Body of pancreas (tissue), 4 donors: Measurements from ENCODE around the gene PSORS1C1. TPM values are rescaled to one million over a fixed set of nuclear protein-coding genes. Genes with fewer than 3 reads are reported as not detected.
"Not testable (repeated sequence)": the region's sequence is repeated elsewhere in the genome, so short reads cannot be mapped to it uniquely, and the experiment has no call there.

Experiments
- ATAC-seq: fragments of 150-250 bp; one replicate; pipeline ENCODE4 v1.9.1; 2016
- DNase-seq, 4 donors: peaks; one replicate each; pipeline ENCODE4 v3.0.0-alpha.2; 2019
- H3K27ac ChIP-seq, 4 donors: fragments of 200-600 bp; sonication (generic); 1 replicate in 3 of 4; 2 replicates in 1 of 4; pipeline versions ENCODE4 v1.5.1 to v1.6.1; 2016 to 2019; ENCODE audit warnings: mild to moderate bottlenecking in 1 of 4, mixed read lengths in 1 of 4, moderate library complexity in 1 of 4
- H3K27me3 ChIP-seq, 2 donors: fragments of 200-600 bp; sonication (generic); one replicate each; pipeline ENCODE4 v1.6.0; 2016; ENCODE audit warnings: mild to moderate bottlenecking in 1 of 2
- H3K36me3 ChIP-seq, 2 donors: fragments of 200-600 bp; sonication (generic); replicated peaks in 1 of 2; 2 replicates each; pipeline ENCODE4 v1.5.1; 2016; ENCODE audit warnings: low read depth in 2 of 2; ENCODE audit not compliant: insufficient read depth in 1 of 2
- H3K4me1 ChIP-seq: fragments of 200-600 bp; sonication (generic); one replicate; pipeline ENCODE4 v1.6.0; 2016
- H3K4me3 ChIP-seq, 2 donors: fragments of 200-600 bp; sonication (generic); 1 replicate in 1 of 2; 2 replicates in 1 of 2; pipeline ENCODE4 v1.5.1; 2016 to 2019
- H3K9me3 ChIP-seq, 3 donors: fragments of 200-600 bp; sonication (generic); 1 replicate in 2 of 3; 2 replicates in 1 of 3; pipeline ENCODE4 v1.5.1; 2016
- POLR2A ChIP-seq, 3 donors: fragments of 450-650 bp; IDR thresholded peaks; one replicate each; pipeline ENCODE4 v1.6.1; 2016; ENCODE audit warnings: antibody characterized with exemption in 3 of 3, mild to moderate bottlenecking in 2 of 3
- WGBS, 2 donors: methylation state at CpG; one replicate each; pipeline ENCODE4 v1.1.5; 2017; 5-methylcytosine and 5-hydroxymethylcytosine counted together
- intact Hi-C: fragments of 100-400 bp; cut with DNase I; formaldehyde crosslinking; loops from one replicate; pipeline ENCODE4 v1.15.1; 2023
- total RNA-seq, 2 donors: library from RNA; depleted of rRNA; stranded (reverse); fragments of >200 nt; gene quantifications; one replicate each; pipeline ENCODE4 v1.1.0, GENCODE V29; 2016
- TF ChIP-seq, protein P1 (sequence below), 7 experiments: fragments of 450-650 bp in 4 of 7; fragments of 200-600 bp in 3 of 7; sonication (generic) in 3 of 7; IDR thresholded peaks; one replicate each; pipeline ENCODE4 v1.5.1; 2016 to 2019; ENCODE audit warnings: antibody characterized with exemption in 7 of 7

The PSORS1C1 gene, protein sequence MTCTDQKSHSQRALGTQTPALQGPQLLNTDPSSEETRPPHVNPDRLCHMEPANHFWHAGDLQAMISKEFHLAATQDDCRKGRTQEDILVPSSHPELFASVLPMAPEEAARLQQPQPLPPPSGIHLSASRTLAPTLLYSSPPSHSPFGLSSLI
- total RNA-seq, result 1 to 10 TPM; 1.6 to 3.4 TPM

DNA sequence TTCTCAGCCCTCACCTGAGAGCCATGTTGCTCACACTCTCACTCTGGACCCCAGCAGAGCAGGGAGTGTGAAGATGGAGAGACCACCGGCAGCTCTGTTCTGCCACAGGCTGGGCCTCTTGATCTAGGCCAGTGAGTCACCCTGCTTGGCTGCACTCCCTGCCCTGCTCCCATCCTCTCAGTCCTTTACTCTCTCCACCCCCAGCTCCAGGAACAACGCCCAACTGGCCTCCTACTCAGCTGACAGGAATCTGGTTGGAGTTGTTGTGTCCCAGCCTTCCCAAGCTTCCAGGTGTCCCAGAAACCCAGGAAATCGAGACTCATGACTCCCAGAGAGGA is at the start of gene PSORS1C1:
TSS of gene PSORS1C1 (plus strand) at position 260 of the 338 bp plus-strand sequence. CDS start 14,833 bp downstream, outside the sequence.
- Histone ChIP-seq H3K27ac (peak within 1 kb of the TSS in 2 of 4 donors; percentile 39 to 55), H3K4me1 (peaks cover 4% of the 10 kb centered on the region), H3K27me3 (no peaks in the 10 kb centered on the region), H3K9me3 (no peaks in the 10 kb centered on the region), H3K36me3 (no peaks in the 10 kb centered on the region), H3K4me3 (no peak within 1 kb of the TSS)
- DNase-seq (peak; percentile 39 to 91 (median 66)), ATAC-seq (peak; percentile 79)
- intact Hi-C loops, result no loop called here
- TF ChIP-seq, protein P1, sequence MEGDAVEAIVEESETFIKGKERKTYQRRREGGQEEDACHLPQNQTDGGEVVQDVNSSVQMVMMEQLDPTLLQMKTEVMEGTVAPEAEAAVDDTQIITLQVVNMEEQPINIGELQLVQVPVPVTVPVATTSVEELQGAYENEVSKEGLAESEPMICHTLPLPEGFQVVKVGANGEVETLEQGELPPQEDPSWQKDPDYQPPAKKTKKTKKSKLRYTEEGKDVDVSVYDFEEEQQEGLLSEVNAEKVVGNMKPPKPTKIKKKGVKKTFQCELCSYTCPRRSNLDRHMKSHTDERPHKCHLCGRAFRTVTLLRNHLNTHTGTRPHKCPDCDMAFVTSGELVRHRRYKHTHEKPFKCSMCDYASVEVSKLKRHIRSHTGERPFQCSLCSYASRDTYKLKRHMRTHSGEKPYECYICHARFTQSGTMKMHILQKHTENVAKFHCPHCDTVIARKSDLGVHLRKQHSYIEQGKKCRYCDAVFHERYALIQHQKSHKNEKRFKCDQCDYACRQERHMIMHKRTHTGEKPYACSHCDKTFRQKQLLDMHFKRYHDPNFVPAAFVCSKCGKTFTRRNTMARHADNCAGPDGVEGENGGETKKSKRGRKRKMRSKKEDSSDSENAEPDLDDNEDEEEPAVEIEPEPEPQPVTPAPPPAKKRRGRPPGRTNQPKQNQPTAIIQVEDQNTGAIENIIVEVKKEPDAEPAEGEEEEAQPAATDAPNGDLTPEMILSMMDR (IDR thresholded peaks at IDR 0.05), result no peak
- TF ChIP-seq POLR2A (IDR thresholded peaks at IDR 0.05), result no peak
- WGBS, 2 donors, result 23 to 29% methylated on average over 3 of the region's 3 CpGs

DNA sequence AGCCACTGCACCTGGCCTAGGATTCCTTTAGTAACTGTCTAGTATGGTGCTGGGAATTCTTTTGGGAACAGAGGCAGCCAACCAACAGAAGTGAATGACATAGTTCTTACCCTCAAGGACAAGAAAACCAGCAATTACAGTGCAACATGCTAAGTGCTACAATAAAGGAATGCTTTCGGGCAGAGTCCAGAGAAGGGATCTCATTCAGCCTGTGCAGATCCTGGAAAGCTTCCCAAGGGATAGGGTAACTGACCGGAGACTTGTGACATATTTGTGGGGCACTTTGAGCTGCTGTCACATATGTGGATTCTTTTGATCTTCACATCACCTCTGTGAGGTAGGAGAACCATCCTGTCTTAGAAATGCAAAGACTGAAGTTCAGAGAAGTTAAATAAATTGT is 49.0 kb upstream of the PSORS1C1 start:
- Histone ChIP-seq H3K4me3 (no peak overlapping the region), H3K4me1 (no peaks in the 10 kb centered on the region), H3K9me3 (no peaks in the 10 kb centered on the region), H3K27me3 (no peaks in the 10 kb centered on the region), H3K36me3 (no peaks in the 10 kb centered on the region), H3K27ac (no peak overlapping the region)
- ATAC-seq (no peak), DNase-seq (no peak)
- WGBS, 2 donors, result 70 to 77% methylated on average over 2 of the region's 2 CpGs
- TF ChIP-seq POLR2A (IDR thresholded peaks at IDR 0.05), result no peak
- TF ChIP-seq, protein P1 (IDR thresholded peaks at IDR 0.05), result no peak
- intact Hi-C loops, result no loop called here

DNA sequence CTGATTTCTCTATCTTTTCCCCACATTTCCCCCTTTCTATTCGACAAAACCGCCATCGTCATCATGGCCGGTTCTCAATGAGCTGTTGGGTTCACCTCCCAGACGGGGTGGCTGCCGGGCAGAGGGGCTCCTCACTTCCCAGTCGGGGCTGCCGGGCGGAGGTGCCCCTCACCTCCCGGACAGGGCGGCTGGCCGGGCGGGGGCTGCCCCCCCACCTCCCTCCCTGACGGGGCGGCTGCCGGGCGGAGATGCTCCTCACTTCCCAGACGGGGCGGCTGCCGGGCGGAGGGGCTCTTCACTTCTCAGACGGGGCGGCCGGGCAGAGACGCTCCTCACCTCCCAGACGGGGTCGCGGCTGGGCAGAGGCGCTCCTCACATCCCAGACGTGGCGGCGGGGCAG is 47.6 kb upstream of the PSORS1C1 start:
- ATAC-seq, DNase-seq, intact Hi-C loops, H3K27me3 ChIP-seq, H3K36me3 ChIP-seq, H3K9me3 ChIP-seq, H3K27ac ChIP-seq, H3K4me3 ChIP-seq, H3K4me1 ChIP-seq: not testable (repeated sequence)
- WGBS, 2 donors, result 80 to 86% methylated on average over 12 to 16 of the region's 32 CpGs

DNA sequence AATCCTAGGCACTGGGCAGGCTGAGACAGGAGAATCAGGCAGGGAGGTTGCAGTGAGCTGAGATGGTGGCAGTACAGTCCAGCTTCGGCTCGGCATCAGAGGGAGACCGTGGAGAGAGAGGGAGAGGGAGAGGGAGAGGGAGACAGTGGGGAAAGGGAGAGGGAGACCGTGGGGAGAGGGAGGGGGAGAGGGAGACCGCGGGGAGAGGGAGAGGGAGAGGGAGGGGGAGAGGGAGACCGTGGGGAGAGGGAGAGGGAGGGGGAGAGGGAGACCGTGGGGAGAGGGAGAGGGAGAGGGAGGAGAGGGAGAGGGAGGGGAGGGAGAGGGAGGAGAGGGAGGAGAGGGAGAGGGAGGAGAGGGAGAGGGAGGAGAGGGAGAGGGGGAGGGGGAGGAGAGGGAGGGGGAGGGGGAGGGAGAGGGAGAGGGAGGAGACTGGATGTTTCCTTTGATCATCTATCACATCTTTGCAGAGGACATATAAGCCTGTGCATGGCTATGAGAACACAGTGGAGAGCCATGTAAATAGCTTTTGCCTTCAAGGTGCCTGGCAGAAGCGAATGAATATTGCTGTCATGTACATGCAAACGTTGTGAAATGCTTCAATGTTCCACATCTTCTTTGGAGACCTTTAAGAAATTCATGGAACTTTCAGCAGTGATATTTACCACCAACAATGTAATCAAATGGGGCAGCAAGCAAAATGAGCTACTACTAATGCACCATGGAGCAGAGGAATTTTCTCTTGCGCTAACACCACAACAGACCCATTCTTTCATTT is 46.5 kb upstream of the PSORS1C1 start:
- 74 to 87% methylated on average over 5 to 7 of the region's 11 CpGs for WGBS, 2 donors
- DNase-seq, H3K4me3 ChIP-seq, H3K4me1 ChIP-seq, H3K27ac ChIP-seq, H3K9me3 ChIP-seq, H3K27me3 ChIP-seq, H3K36me3 ChIP-seq, intact Hi-C loops, ATAC-seq: not testable (repeated sequence)

DNA sequence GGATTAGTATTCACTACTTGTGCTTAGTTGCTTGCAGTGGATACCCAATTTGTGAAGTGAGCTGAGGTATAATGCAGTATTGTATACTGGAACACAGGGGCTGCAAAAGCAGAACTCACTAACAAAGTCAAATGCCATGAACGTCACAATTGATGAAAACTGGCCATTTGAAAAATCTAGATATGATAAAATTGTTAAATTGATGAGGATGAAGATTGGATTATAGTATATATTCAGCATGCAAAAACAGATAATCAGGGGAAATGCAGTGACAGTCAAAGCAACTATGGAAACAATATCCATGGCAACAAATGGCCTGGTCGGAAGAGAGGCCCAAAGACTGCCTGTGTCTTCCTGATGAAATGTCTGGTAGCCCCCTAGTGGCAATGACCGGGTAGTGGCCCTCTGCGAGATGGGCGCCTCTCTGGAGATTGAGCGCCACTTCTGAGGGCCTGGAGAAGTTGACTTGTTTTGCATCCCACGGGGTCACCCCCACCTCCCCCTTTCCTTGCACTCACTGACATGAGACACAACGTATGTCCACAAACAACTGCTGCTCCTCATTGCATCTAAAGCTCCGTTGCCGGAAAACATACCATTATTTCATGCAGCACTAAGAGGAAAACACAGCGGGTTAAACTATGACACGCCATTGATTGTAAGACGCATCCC is 45.8 kb upstream of the PSORS1C1 start:
- H3K4me1 ChIP-seq, result no peaks in the 10 kb centered on the region
- ATAC-seq (peak; percentile 91), DNase-seq (peak; percentile 76 to 83 (median 81))
- no peaks in the 10 kb centered on the region for H3K27me3 ChIP-seq
- no peaks in the 10 kb centered on the region for H3K9me3 ChIP-seq
- TF ChIP-seq, protein P1 (IDR thresholded peaks at IDR 0.05), result peak; percentile 46 to 95 (median 87)
- TF ChIP-seq POLR2A (IDR thresholded peaks at IDR 0.05), result no peak
- no peaks in the 10 kb centered on the region for H3K36me3 ChIP-seq
- intact Hi-C loops, result no loop called here
- 34 to 52% methylated on average over 8 to 13 of the region's 13 CpGs for WGBS, 2 donors
- H3K27ac ChIP-seq, result no peak overlapping the region
- no peak overlapping the region for H3K4me3 ChIP-seq
